Erythroblast (primary cell): ENCODE results near the gene PAX8.
"Not testable (repeated sequence)": the region's sequence is repeated elsewhere in the genome, so short reads cannot be mapped to it uniquely, and the experiment has no call there.

ENCODE experiments used
- GATA1 ChIP-seq: IDR thresholded peaks from 2 replicates; pipeline ENCODE4 v1.6.1; 2011; ENCODE audit warnings: low read depth, mild to moderate bottlenecking, control low read depth, low read length, moderate library complexity
- POLR2A ChIP-seq: IDR thresholded peaks from 2 replicates; pipeline ENCODE4 v1.6.1; 2011; ENCODE audit warnings: mild to moderate bottlenecking, low read length

- not testable (repeated sequence) for TF ChIP-seq POLR2A, GATA1
These were observed 40.2 kb upstream of the PAX8 start for GRCh38 chr2:113318941-113319340.
